ENCODE measurements around the gene LPO.
A peak's percentile ranks its signal among the peaks of the same experiment; 100 is the strongest.

The LPO gene

GRCh38 chr17:58304750-58305486 is 66.5 kb downstream of the LPO start:
- Histone ChIP-seq H3K9me3 (ENCODE audit: insufficient read depth, low read depth, low read length) (no peaks in the 10 kb centered on the region), H3K18ac (ENCODE audit: low read length) (no peak overlapping the region), H4K12ac (ENCODE audit: low read depth, low read length) (peak overlapping the region; percentile 46), H3K4me2 (ENCODE audit: low read length) (no peak overlapping the region), H3K79me1 (ENCODE audit: low read length) (no peaks in the 10 kb centered on the region), H3K9ac (ENCODE audit: low read length) (no peak overlapping the region), H4K8ac (ENCODE audit: low read depth, low read length) (peak overlapping the region; percentile 85), H3K27me3 (ENCODE audit: insufficient read depth, low read length) (no peaks in the 10 kb centered on the region), H2AFZ (ENCODE audit: insufficient read depth, low read length, poor library complexity) (peak overlapping the region; percentile 23), H3K23ac (ENCODE audit: low read length) (no peak overlapping the region), H3K27ac (ENCODE audit: low read depth, low read length) (no peak overlapping the region), H4K91ac (ENCODE audit: low read depth, low read length) (peak overlapping the region; percentile 42), H3K36me3 (ENCODE audit: control insufficient read depth in 1 of 2, insufficient read depth in 2 of 2, low read length in 2 of 2) (no peaks in the 10 kb centered on the region), H3K79me2 (ENCODE audit: control insufficient read depth, insufficient read depth, low read length, poor library complexity) (no peaks in the 10 kb centered on the region), H3K14ac (ENCODE audit: low read length) (peak overlapping the region; percentile 1), H2BK5ac (ENCODE audit: low read depth, low read length, poor library complexity) (no peak overlapping the region), H2BK12ac (ENCODE audit: low read length) (no peak overlapping the region), H2AK5ac (ENCODE audit: low read length) (peak overlapping the region; percentile 37), H2BK120ac (ENCODE audit: insufficient read depth, low read length, poor library complexity) (no peak overlapping the region), H3K4ac (ENCODE audit: low read depth, low read length) (no peak overlapping the region), H3K4me1 (ENCODE audit: control insufficient read depth in 1 of 2, insufficient read depth in 2 of 2, low read length in 2 of 2) (no peaks in the 10 kb centered on the region), H3K4me3 (ENCODE audit: low read depth, low read length) (no peak overlapping the region)
- WGBS (ENCODE audit: extremely low coverage, insufficient coverage, insufficient read length), result no CpG with 5 or more reads among the region's 14 CpGs
- DNase-seq, result no peak

GRCh38 chr17:58305626-58306025 is 67.2 kb downstream of the LPO start:
- no peak overlapping the region for H3K14ac ChIP-seq (ENCODE audit: low read length)
- H3K36me3 ChIP-seq (ENCODE audit: control insufficient read depth in 1 of 2, insufficient read depth in 2 of 2, low read length in 2 of 2), result no peaks in the 10 kb centered on the region
- H3K9ac ChIP-seq (ENCODE audit: low read length), result no peak overlapping the region
- H3K4me3 ChIP-seq (ENCODE audit: low read depth, low read length), result no peak overlapping the region
- no peak overlapping the region for H4K91ac ChIP-seq (ENCODE audit: low read depth, low read length)
- no peak overlapping the region for H2AK5ac ChIP-seq (ENCODE audit: low read length)
- H3K79me1 ChIP-seq (ENCODE audit: low read length), result no peaks in the 10 kb centered on the region
- WGBS (ENCODE audit: extremely low coverage, insufficient coverage, insufficient read length), result no CpG with 5 or more reads among the region's 8 CpGs
- no peak overlapping the region for H3K18ac ChIP-seq (ENCODE audit: low read length)
- no peak overlapping the region for H3K27ac ChIP-seq (ENCODE audit: low read depth, low read length)
- no peaks in the 10 kb centered on the region for H3K4me1 ChIP-seq (ENCODE audit: control insufficient read depth in 1 of 2, insufficient read depth in 2 of 2, low read length in 2 of 2)
- no peak overlapping the region for H2BK5ac ChIP-seq (ENCODE audit: low read depth, low read length, poor library complexity)
- H3K9me3 ChIP-seq (ENCODE audit: insufficient read depth, low read depth, low read length), result no peaks in the 10 kb centered on the region
- no peak overlapping the region for H4K8ac ChIP-seq (ENCODE audit: low read depth, low read length)
- no peak for DNase-seq
- H2BK12ac ChIP-seq (ENCODE audit: low read length), result no peak overlapping the region
- no peak overlapping the region for H2BK120ac ChIP-seq (ENCODE audit: insufficient read depth, low read length, poor library complexity)
- no peak overlapping the region for H2AFZ ChIP-seq (ENCODE audit: insufficient read depth, low read length, poor library complexity)
- no peak overlapping the region for H3K4ac ChIP-seq (ENCODE audit: low read depth, low read length)
- no peak overlapping the region for H3K23ac ChIP-seq (ENCODE audit: low read length)
- H3K4me2 ChIP-seq (ENCODE audit: low read length), result no peak overlapping the region
- no peaks in the 10 kb centered on the region for H3K27me3 ChIP-seq (ENCODE audit: insufficient read depth, low read length)
- H3K79me2 ChIP-seq (ENCODE audit: control insufficient read depth, insufficient read depth, low read length, poor library complexity), result no peaks in the 10 kb centered on the region
- no peak overlapping the region for H4K12ac ChIP-seq (ENCODE audit: low read depth, low read length)

GRCh38 chr17:58306131-58306951 is 68.0 kb downstream of the LPO start:
- Histone ChIP-seq H3K36me3 (ENCODE audit: control insufficient read depth in 1 of 2, insufficient read depth in 2 of 2, low read length in 2 of 2) (no peaks in the 10 kb centered on the region), H3K4me1 (ENCODE audit: control insufficient read depth in 1 of 2, insufficient read depth in 2 of 2, low read length in 2 of 2) (no peaks in the 10 kb centered on the region)

DNA sequence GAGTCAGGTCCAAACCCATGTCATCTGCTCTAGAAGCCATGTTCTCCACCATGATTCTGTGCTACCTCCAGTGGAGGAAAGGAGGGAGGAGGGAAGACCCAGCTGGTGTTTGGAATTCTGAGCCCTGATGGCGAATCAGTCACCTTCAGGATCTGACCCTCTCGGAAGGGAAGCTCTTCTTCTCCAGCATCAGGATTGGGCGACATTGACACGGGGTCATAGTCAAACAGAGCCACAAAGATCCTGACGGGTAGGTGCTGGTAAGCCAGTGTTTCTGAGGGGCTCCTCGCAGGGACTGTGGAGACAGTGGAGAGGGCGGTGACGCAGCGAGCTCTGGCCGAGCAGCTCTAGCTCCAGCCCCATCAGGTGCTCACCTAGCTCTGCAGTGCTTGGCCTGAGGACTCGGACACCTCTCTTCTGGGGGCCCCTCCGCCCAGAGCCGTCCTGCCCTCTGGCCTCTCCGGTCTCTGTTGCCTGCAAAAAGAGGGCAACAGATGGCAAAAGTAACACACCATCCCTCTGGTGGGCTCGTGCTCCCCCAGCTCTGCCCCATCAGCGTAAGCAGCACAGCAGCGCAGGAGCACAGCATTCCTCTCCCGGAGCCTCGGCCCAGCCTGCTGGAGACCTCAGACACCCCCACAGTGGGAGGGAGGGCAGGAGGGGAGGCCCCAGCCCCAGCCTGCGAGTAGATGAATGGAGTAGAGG is 69.2 kb downstream of the LPO start:
- H3K18ac ChIP-seq (ENCODE audit: low read length), result no peak overlapping the region
- no peak overlapping the region for H2BK12ac ChIP-seq (ENCODE audit: low read length)
- no peak overlapping the region for H2BK5ac ChIP-seq (ENCODE audit: low read depth, low read length, poor library complexity)
- no peaks in the 10 kb centered on the region for H3K79me2 ChIP-seq (ENCODE audit: control insufficient read depth, insufficient read depth, low read length, poor library complexity)
- no peaks in the 10 kb centered on the region for H3K36me3 ChIP-seq (ENCODE audit: control insufficient read depth in 1 of 2, insufficient read depth in 2 of 2, low read length in 2 of 2)
- H3K9ac ChIP-seq (ENCODE audit: low read length), result no peak overlapping the region
- no peak overlapping the region for H3K4ac ChIP-seq (ENCODE audit: low read depth, low read length)
- H3K4me2 ChIP-seq (ENCODE audit: low read length), result no peak overlapping the region
- H3K23ac ChIP-seq (ENCODE audit: low read length), result no peak overlapping the region
- no peaks in the 10 kb centered on the region for H3K27me3 ChIP-seq (ENCODE audit: insufficient read depth, low read length)
- H4K12ac ChIP-seq (ENCODE audit: low read depth, low read length), result no peak overlapping the region
- H3K9me3 ChIP-seq (ENCODE audit: insufficient read depth, low read depth, low read length), result no peaks in the 10 kb centered on the region
- H3K79me1 ChIP-seq (ENCODE audit: low read length), result no peaks in the 10 kb centered on the region
- no peak overlapping the region for H4K91ac ChIP-seq (ENCODE audit: low read depth, low read length)
- no peak overlapping the region for H3K4me3 ChIP-seq (ENCODE audit: low read depth, low read length)
- no peak overlapping the region for H2AFZ ChIP-seq (ENCODE audit: insufficient read depth, low read length, poor library complexity)
- WGBS (ENCODE audit: extremely low coverage, insufficient coverage, insufficient read length), result no CpG with 5 or more reads among the region's 20 CpGs
- no peaks in the 10 kb centered on the region for H3K4me1 ChIP-seq (ENCODE audit: control insufficient read depth in 1 of 2, insufficient read depth in 2 of 2, low read length in 2 of 2)
- no peak overlapping the region for H3K14ac ChIP-seq (ENCODE audit: low read length)
- DNase-seq, result no peak
- H4K8ac ChIP-seq (ENCODE audit: low read depth, low read length), result no peak overlapping the region
- no peak overlapping the region for H3K27ac ChIP-seq (ENCODE audit: low read depth, low read length)
- no peak overlapping the region for H2BK120ac ChIP-seq (ENCODE audit: insufficient read depth, low read length, poor library complexity)
- no peak overlapping the region for H2AK5ac ChIP-seq (ENCODE audit: low read length)

More at GRCh38 chr17:58306131-58306951, 68.0 kb downstream of the LPO start:
- Histone ChIP-seq H3K4ac (ENCODE audit: low read depth, low read length) (no peak overlapping the region), H3K79me1 (ENCODE audit: low read length) (no peaks in the 10 kb centered on the region), H3K4me2 (ENCODE audit: low read length) (no peak overlapping the region), H3K18ac (ENCODE audit: low read length) (no peak overlapping the region), H3K14ac (ENCODE audit: low read length) (no peak overlapping the region), H3K79me2 (ENCODE audit: control insufficient read depth, insufficient read depth, low read length, poor library complexity) (no peaks in the 10 kb centered on the region), H3K4me3 (ENCODE audit: low read depth, low read length) (no peak overlapping the region), H3K9ac (ENCODE audit: low read length) (no peak overlapping the region), H2AK5ac (ENCODE audit: low read length) (no peak overlapping the region), H2BK12ac (ENCODE audit: low read length) (no peak overlapping the region), H2BK120ac (ENCODE audit: insufficient read depth, low read length, poor library complexity) (no peak overlapping the region), H3K23ac (ENCODE audit: low read length) (no peak overlapping the region), H4K91ac (ENCODE audit: low read depth, low read length) (no peak overlapping the region), H2BK5ac (ENCODE audit: low read depth, low read length, poor library complexity) (no peak overlapping the region), H4K12ac (ENCODE audit: low read depth, low read length) (no peak overlapping the region), H3K27ac (ENCODE audit: low read depth, low read length) (no peak overlapping the region), H3K27me3 (ENCODE audit: insufficient read depth, low read length) (no peaks in the 10 kb centered on the region), H4K8ac (ENCODE audit: low read depth, low read length) (no peak overlapping the region), H3K9me3 (ENCODE audit: insufficient read depth, low read depth, low read length) (no peaks in the 10 kb centered on the region), H2AFZ (ENCODE audit: insufficient read depth, low read length, poor library complexity) (no peak overlapping the region)
- no peak for DNase-seq
- WGBS (ENCODE audit: extremely low coverage, insufficient coverage, insufficient read length), result no CpG with 5 or more reads among the region's 19 CpGs

Data from trophoblast cell (in vitro differentiated cells and primary cell).